IPS-18c (cell line): ENCODE results near the gene EAF1.
"Not testable (repeated sequence)": the region's sequence is repeated elsewhere in the genome, so short reads cannot be mapped to it uniquely, and the experiment has no call there.

Source experiments
- H3K4me3 ChIP-seq: 2 replicates; pipeline ENCODE4 v1.7.0; 2013; ENCODE audit warnings: low read depth, mild to moderate bottlenecking, low read length, moderate library complexity; ENCODE audit not compliant: insufficient read depth
- H3K9me3 ChIP-seq: one replicate; pipeline ENCODE4 v1.6.1; 2013; ENCODE audit warnings: mild to moderate bottlenecking, low read length, moderate library complexity; ENCODE audit not compliant: control insufficient read depth, insufficient read depth

EAF1 gene

DNA sequence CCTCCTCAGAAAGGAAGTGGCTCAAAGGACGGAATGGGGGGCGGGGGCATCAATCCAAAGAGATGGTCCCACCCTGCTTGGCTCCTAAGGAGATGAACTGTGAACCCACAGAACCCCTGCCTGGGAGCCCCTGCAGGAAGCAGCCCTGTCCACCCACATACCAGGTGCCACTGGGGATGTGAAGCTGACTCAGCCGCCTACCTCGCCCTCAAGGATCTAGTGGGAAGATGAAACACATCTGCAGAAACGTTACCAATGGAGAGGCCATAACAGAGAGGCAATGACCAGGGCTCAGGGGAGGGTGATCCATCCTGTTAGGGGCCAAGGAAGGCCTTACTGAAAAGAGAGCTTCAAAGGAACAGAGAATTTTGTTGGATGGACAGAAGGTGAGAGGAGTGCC, 35.1 kb downstream of the EAF1 start:
- Histone ChIP-seq H3K4me3 (no peak overlapping the region), H3K9me3 (no peaks in the 10 kb centered on the region)

- no peak overlapping the region for H3K4me3 ChIP-seq
- no peaks in the 10 kb centered on the region for H3K9me3 ChIP-seq
Observed at GRCh38 chr3:15465876-15466585, 38.6 kb downstream of the EAF1 start.

DNA sequence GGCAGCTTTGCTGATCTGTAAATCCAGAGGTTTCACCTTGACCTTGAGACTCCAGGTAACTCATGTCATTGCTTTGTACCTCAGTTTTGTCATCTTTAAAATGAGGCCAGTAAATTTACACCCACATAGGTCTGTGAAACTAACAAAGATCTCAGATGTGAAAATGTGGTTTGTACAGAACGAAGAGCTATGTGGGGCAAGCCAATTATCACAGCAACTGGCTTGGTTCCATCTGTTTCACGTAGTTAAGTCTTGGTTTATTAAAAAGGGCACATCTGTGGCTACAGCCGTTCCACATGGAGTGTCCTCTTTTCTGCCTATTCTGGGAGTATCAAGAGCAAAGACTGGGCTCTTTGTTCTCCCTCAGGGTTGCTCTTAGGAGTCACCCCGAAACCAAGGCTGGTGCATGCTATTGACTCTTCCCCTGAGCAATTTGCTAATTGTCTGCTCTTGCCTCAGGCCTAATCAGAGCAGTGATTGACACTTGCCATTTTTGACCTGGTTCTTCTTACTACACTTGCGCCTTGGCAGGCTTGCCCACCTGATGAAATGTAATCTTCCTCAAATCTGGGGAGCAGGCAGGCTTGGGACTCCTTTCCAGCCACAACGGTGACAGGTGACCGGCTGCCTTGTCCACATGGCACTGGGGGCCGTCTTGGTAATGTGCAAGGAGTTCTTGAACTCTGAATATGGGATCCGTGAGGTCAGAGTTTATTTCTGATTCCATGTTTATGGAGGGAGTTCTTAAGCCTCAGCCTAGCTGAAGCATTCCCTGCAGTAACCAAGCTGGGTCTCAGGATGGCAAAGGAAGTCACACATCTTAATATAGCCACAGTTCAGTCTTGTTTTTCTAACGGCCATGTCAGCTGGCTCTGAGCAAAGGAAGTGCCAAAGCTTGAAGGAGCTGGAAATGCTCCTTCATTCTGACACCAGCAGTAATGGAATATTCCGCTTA, 40.1 kb downstream of the EAF1 start:
- no peaks in the 10 kb centered on the region for H3K9me3 ChIP-seq
- H3K4me3 ChIP-seq, result no peak overlapping the region

DNA sequence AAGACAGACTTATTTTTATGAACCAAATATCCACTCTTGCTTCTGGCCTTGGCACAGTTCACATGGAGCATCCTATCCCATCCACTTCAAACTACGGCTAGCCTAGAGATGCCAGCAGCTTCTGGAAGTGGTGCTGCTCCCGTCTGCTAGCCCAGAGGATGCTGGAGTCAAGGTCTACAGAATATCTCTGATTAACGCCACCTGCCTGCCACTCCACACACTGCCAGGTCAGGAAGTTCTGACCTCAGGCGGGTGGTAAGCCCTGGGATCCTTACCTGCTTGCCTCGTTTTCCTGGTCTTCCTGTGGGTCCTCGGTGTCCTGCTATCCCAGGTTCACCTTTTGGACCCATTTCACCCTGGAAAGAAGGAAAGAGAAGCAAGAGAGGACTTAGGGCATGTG, 42.9 kb downstream of the EAF1 start:
- Histone ChIP-seq H3K4me3 (no peak overlapping the region), H3K9me3 (no peaks in the 10 kb centered on the region)

DNA sequence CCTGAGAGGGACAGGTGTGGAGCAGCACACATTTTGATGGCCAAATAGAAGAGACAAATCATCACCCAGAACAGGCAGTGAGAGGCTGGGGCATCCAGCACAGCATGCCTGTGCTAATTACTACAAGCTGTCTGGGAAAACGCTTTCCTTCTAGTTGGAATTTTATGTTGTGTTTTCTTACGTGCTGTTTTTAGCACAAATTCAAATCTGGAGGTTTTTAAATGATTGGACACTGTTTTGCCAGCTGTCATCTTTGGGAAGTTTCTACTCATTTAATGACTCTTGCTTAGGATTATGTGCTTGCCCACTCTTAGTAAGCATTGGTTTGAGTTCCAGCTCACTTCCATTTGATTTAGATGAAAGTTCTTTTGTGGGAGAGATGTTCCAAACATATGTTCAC, 43.5 kb downstream of the EAF1 start:
- no peaks in the 10 kb centered on the region for H3K9me3 ChIP-seq
- no peak overlapping the region for H3K4me3 ChIP-seq

- Histone ChIP-seq H3K9me3 (no peaks in the 10 kb centered on the region), H3K4me3 (no peak overlapping the region)
Observed at GRCh38 chr3:15471861-15472260, 44.5 kb downstream of the EAF1 start.

DNA sequence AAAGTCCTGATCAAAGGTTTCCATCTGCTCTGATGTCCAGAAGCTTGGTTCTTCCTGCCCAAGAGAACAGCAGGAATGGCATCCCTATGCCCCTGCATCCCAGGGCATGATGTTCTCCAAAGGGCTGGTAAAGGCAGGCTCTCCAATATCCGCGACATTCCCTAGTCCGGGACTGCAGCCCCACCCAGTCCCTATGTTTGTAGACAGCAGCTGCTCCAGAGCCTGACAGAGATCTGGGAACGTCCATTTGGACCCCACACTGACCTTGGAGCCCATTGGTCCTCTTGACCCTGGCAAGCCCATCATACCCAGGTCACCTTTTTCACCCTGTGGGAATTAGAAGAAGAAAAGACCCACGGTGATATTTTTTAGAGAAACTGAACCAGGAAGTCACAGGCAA, 47.8 kb downstream of the EAF1 start:
- H3K9me3 ChIP-seq, result no peaks in the 10 kb centered on the region
- H3K4me3 ChIP-seq, result no peak overlapping the region

DNA sequence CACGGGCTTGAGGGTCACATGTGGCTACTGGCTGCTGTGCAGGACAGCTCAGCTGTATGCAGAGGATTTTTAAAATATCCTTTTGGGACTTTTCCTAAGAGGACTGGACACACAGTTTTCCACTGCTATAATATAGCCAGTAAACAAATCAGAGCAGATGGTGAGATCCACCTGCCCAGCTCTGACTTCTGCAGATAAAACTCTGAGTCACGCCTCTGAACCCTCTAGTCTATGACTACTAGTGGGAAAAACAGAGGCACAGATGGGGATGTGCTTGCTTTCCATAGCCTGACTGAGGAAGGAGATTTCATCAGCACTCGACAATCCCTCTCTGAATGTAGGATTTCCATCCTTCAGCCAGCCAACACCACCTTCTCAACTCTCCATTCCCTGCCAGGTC, 49.0 kb downstream of the EAF1 start:
- H3K4me3 ChIP-seq, result no peak overlapping the region
- H3K9me3 ChIP-seq, result no peaks in the 10 kb centered on the region

GRCh38 chr3:15477951-15478639, 50.7 kb downstream of the EAF1 start:
- Histone ChIP-seq H3K9me3 (no peaks in the 10 kb centered on the region), H3K4me3 (no peak overlapping the region)

- H3K9me3 ChIP-seq, result no peaks in the 10 kb centered on the region
- no peak overlapping the region for H3K4me3 ChIP-seq
Observed at GRCh38 chr3:15478640-15478979, 51.2 kb downstream of the EAF1 start.

GRCh38 chr3:15479400-15480224, 52.2 kb downstream of the EAF1 start:
- no peak overlapping the region for H3K4me3 ChIP-seq

GRCh38 chr3:15484551-15484950, 57.2 kb downstream of the EAF1 start:
- H3K9me3 ChIP-seq, result not testable (repeated sequence)

More at GRCh38 chr3:15479400-15480224, 52.2 kb downstream of the EAF1 start:
- H3K9me3 ChIP-seq, result no peaks in the 10 kb centered on the region

DNA sequence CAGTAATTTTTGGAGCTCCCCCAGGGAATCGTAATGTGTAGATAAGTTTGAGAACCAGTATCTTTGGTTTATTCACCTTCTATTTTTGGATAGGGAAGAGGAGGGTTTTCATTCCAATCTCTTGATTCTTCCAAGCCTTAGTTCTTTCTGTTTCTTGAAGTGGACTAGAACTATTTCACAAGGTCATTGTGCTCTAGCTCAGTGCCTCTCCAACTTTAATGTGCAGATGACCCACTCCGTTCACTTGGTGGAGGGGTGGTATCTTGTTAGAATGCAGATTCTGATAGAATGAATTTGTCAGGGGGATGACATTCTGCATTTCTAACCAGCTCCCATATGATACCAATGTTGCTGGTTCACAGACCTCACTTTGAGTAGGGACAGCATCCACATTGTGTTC, 58.6 kb downstream of the EAF1 start:
- Histone ChIP-seq H3K4me3 (no peak overlapping the region), H3K9me3 (no peaks in the 10 kb centered on the region)

More at GRCh38 chr3:15484551-15484950, 57.2 kb downstream of the EAF1 start:
- H3K4me3 ChIP-seq, result not testable (repeated sequence)

- Histone ChIP-seq H3K9me3 (no peaks in the 10 kb centered on the region), H3K4me3 (no peak overlapping the region)
Observed at GRCh38 chr3:15486979-15487378, 59.6 kb downstream of the EAF1 start.

DNA sequence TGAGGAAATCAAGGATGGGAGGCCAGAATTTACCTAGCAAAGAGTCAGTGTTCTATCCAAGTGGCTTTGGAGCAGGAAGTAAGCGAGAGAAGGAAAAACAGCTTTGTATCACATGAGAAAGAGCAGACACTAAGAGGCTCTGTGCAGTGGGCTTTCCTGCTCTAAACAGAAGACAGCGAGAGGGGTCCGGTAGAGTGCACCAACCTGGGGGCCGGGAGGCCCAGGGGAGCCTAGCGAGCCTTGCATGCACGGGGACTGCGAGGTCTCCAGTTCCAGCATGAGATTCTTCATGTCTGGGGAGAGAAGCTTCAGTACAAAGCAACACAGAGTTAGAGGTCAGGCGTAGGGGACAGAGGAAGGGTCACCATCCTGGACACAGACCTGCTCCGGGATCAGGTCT, 60.6 kb downstream of the EAF1 start:
- Histone ChIP-seq H3K4me3 (no peak overlapping the region), H3K9me3 (no peaks in the 10 kb centered on the region)

GRCh38 chr3:15490158-15490557, 62.8 kb downstream of the EAF1 start:
- H3K4me3 ChIP-seq, result no peak overlapping the region
- no peaks in the 10 kb centered on the region for H3K9me3 ChIP-seq

DNA sequence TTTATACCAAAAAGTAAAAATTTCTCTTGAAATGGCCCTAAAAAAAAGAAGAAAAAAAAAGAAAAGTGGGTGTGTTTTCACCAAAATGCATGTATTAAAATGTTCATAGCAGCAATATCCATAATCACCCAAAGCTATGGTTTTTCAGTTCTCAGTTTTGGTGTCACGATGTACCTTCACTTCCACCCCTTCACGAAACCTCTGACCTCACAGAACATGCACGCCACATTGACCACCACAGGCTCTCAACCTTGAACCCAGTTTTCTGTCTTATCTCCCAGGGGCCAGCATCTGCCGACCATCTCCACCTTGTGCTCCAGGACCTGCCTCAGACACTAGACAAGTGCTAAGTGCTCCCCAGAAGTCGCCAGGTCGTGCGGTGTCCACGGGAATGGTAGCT, 63.7 kb downstream of the EAF1 start:
- no peaks in the 10 kb centered on the region for H3K9me3 ChIP-seq
- H3K4me3 ChIP-seq, result no peak overlapping the region
